ENCODE results near the gene UTP14C.

The UTP14C gene, protein sequence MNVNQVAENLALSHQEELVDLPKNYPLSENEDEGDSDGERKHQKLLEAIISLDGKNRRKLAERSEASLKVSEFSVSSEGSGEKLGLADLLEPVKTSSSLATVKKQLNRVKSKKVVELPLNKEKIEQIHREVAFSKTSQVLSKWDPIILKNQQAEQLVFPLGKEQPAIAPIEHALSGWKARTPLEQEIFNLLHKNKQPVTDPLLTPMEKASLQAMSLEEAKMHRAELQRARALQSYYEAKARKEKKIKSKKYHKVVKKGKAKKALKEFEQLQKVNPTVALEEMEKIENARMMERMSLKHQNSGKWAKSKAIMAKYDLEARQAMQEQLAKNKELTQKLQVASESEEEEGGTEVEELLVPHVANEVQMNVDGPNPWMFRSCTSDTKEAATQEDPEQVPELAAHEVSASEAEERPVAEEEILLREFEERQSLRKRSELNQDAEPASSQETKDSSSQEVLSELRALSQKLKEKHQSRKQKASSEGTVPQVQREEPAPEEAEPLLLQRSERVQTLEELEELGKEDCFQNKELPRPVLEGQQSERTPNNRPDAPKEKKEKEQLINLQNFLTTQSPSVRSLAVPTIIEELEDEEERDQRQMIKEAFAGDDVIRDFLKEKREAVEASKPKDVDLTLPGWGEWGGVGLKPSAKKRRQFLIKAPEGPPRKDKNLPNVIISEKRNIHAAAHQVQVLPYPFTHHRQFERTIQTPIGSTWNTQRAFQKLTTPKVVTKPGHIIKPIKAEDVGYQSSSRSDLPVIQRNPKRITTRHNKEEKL

DNA sequence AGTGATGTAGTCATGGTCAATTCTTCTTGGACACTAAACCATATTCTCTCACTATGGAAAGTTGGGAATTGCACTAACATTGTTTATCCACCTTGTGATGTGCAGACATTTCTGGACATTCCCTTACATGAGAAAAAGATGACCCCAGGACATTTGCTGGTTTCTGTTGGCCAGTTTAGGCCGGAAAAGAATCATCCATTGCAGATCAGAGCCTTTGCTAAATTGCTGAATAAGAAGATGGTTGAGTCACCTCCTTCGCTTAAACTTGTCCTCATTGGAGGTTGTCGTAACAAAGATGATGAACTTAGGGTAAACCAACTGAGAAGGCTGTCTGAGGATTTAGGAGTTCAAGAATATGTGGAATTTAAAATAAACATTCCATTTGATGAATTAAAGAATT lies at the start of gene UTP14C:
UTP14C (plus strand) TSS at position 211 of the 400 bp plus-strand sequence. CDS start 4,114 bp downstream, outside the sequence.
- H3K4me3 ChIP-seq (ENCODE audit: low read depth, low read length), result no peak within 1 kb of the TSS
- TF ChIP-seq, protein P1, sequence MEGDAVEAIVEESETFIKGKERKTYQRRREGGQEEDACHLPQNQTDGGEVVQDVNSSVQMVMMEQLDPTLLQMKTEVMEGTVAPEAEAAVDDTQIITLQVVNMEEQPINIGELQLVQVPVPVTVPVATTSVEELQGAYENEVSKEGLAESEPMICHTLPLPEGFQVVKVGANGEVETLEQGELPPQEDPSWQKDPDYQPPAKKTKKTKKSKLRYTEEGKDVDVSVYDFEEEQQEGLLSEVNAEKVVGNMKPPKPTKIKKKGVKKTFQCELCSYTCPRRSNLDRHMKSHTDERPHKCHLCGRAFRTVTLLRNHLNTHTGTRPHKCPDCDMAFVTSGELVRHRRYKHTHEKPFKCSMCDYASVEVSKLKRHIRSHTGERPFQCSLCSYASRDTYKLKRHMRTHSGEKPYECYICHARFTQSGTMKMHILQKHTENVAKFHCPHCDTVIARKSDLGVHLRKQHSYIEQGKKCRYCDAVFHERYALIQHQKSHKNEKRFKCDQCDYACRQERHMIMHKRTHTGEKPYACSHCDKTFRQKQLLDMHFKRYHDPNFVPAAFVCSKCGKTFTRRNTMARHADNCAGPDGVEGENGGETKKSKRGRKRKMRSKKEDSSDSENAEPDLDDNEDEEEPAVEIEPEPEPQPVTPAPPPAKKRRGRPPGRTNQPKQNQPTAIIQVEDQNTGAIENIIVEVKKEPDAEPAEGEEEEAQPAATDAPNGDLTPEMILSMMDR (IDR thresholded peaks at IDR 0.05; ENCODE audit: control insufficient read depth, extremely low read depth, insufficient read depth), result no peak
- DNase-seq (ENCODE audit: low read depth), result no peak

DNA sequence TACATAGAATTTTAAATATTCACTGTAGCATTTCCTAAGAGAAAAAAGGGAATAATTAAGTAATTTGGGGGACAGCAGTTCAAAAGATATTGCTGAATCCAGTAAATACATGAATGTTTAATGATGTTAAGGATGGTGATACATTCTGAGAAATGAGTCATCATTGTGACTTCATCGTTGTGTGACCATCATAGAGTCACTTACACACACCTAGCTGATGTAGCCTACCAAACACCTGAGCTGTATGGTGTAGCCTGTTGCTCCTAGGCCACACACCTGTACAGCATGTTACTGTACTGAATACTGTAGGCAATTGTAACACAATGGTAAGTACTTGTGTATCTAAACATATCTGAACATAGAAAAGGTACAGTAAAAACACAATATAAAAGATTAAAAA lies 48.1 kb upstream of the UTP14C start:
- TF ChIP-seq, protein P1 (IDR thresholded peaks at IDR 0.05; ENCODE audit: control insufficient read depth, extremely low read depth, insufficient read depth), result no peak
- no peak for DNase-seq (ENCODE audit: low read depth)
- no peak overlapping the region for H3K4me3 ChIP-seq (ENCODE audit: low read depth, low read length)

DNA sequence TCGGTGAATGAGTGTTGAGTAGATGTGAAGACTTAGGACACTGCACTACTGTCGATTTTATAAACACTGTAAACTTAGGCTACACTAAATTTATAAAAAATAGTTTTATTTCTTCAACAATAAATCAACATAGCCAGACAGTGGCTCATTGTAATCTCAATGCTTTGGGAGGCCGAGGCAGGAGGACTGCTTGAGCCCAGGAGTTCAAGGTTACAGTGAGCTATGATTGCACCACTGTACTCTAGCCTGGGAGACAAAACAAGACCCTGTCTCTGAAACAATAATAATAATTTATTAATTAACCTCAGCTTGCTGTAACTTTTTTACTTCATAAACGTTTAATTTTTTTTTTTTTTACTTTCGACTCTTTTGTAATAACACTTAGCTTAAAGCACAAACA lies 47.6 kb upstream of the UTP14C start:
- no peak overlapping the region for H3K4me3 ChIP-seq (ENCODE audit: low read depth, low read length)
- no peak for DNase-seq (ENCODE audit: low read depth)
- TF ChIP-seq, protein P1 (IDR thresholded peaks at IDR 0.05; ENCODE audit: control insufficient read depth, extremely low read depth, insufficient read depth), result no peak

DNA sequence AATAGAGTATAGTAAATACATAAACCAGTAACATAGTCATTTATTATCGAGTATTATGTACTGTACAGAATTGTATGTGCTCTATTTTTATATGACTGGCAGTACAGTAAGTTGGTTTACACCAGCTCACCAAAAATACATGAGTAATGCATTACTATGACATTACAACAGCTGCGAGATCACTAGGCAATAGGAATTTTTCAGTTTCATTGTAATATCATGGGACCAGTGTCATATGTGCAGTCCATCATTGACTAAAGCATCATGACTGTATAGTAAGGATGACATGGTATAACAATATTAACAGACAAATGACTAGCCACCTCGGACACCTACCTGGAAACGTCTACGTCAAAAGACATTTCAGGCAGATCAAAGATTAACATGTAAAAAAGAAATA lies 46.9 kb upstream of the UTP14C start:
- DNase-seq (ENCODE audit: low read depth), result no peak
- no peak overlapping the region for H3K4me3 ChIP-seq (ENCODE audit: low read depth, low read length)
- TF ChIP-seq, protein P1 (IDR thresholded peaks at IDR 0.05; ENCODE audit: control insufficient read depth, extremely low read depth, insufficient read depth), result no peak

DNA sequence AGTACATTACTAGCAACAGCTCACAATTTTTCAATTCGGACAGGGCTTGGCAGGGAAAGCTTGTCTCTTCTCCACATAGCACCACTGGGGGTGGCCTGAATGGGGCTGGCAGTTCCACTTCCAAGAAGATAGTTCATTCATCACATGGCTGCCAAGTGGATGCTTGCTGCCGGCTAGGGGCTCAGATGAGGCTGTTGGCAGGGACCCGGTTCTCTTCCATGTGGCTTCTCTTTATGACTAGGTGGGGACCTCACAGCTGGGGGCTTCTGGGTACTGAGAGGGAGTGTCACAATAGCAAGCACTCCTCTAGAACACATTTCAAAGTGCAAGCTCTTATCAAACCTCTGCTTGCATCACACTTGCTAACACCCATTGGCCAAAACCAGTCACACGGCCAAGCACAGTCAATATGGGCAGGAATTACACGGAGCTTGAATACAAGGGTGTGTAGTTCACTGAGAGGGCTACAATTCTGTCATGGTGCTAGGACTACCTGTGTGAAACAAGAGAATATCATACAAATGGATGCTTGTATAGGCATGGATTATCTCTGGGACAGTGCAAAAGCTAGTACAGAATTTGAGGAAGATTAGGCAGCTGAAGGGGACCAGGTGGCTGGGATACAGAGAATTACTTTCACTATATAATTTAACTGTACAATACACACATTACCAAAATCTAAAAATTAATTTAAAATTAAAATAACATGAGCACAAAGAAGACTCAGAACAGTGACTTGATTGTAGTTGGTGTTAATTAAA lies 45.5 kb upstream of the UTP14C start:
- TF ChIP-seq, protein P1 (IDR thresholded peaks at IDR 0.05; ENCODE audit: control insufficient read depth, extremely low read depth, insufficient read depth), result no peak
- no peak for DNase-seq (ENCODE audit: low read depth)

GRCh38 chr13:51980908-51981307 lies 43.6 kb upstream of the UTP14C start:
- TF ChIP-seq, protein P1 (IDR thresholded peaks at IDR 0.05; ENCODE audit: control insufficient read depth, extremely low read depth, insufficient read depth), result no peak
- no peak overlapping the region for H3K4me3 ChIP-seq (ENCODE audit: low read depth, low read length)
- DNase-seq (ENCODE audit: low read depth), result no peak

More for the DNA sequence above, 45.5 kb upstream of the UTP14C start:
- H3K4me3 ChIP-seq (ENCODE audit: low read depth, low read length), result no peak overlapping the region
